GM12872 (cell line): Measurements from ENCODE around the gene SH3GL2.

Experiments used
- CTCF ChIP-seq: IDR thresholded peaks from 3 replicates; pipeline ENCODE4 v1.5.1; 2011; ENCODE audit warnings: low read depth, mild to moderate bottlenecking, low read length, moderate library complexity; ENCODE audit not compliant: insufficient read depth

Gene SH3GL2

GRCh38 chr9:17793713-17794622, 215.1 kb downstream of the SH3GL2 start:
- peak; percentile 43 for TF ChIP-seq CTCF

DNA sequence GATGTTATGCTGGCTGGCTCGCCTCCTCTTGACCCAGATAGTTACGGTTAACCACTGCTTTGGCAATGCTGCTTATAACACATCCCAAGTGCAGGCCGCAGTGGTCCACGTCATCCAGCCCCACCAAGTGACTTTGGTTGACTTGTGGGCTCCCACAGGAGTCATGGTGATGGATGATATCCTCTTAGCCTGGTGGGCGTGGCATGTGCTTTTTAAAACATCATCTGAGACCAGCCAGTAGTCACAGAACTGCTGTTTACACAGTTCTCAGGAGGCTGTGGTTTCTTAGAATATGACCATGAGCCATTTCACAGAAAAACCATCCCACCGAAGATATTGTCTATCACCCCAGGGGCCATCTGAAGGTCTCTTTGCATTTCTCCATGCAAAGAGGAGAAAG, 216.9 kb downstream of the SH3GL2 start:
- no peak for TF ChIP-seq CTCF

DNA sequence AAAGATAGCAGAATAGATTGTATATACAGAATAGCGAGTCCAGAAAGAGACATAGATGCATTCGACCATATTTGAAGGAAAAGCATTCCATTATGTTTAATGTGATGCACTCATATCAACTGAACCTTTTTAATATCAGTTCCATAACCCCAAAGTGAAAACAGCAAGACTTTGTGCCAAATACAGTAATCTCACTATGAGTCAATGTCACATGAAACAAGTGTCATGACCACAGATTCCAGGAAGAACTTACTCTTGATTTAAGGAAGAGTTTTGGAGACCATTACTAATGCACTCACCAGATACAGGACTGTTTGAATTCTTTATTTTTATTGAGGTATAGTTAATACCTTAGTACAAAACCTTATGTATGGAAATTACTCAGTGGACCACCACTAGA, 220.5 kb downstream of the SH3GL2 start:
- TF ChIP-seq CTCF: no peak

GRCh38 chr9:17800418-17800817, 221.6 kb downstream of the SH3GL2 start:
- TF ChIP-seq CTCF: no peak

- peak; percentile 23; the same call in 1 of the 3 replicates for TF ChIP-seq CTCF
These were observed 223.5 kb downstream of the SH3GL2 start for GRCh38 chr9:17802249-17802857.

DNA sequence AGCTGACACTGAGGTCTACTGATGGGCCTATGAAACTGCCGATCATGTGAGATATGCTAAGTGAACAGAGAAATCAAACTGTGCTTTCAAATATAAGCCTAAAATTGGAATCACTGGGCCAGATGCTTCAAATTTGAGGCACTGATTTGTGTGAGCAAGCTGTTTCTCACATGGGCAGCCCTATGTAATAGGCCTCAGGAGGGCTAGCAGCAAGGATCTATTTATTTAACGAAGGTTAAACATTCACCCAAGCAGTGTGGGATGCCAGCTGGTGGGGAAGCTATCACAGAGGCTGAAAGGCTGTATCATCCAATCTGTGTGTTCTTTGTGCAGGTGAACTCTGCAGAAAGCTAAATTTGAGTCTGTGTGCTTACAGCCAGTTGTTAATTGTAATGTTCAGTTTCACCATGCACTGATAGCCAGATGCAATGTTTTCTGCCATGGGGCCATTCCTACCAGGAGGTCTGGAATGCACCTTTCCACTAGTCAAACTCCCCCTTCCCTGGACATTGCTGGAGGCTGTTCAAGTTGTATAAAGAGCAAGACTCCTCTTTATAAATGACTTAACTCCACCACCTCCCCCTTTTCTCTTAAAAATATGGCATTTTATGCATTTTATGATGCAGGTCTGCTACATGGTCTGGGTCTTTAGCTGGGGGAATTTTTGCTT, 228.9 kb downstream of the SH3GL2 start:
- no peak for TF ChIP-seq CTCF

DNA sequence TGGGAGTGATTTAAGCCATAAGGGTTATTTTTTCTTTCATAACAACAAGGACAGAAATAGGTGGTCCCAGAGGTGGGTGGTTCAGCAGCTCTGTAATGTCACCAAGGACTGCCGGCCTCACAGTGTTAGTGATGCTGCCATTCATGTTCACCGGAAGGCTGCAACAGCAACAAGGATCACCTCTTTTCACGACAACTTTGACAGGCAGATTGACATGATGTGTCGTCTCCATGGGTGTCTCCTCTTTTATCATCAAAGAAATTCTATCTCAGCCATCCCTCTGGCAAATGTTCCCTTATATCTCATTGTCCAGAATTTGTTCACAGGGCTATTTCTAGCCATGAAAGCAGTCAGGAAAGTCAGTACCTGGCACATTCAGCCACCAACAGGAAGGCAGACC, 231.5 kb downstream of the SH3GL2 start:
- TF ChIP-seq CTCF: no peak
